ENCODE data around the gene C10orf62.
"Not testable (repeated sequence)": the region's sequence is repeated elsewhere in the genome, so short reads cannot be mapped to it uniquely, and the experiment has no call there.

C10orf62 gene

DNA sequence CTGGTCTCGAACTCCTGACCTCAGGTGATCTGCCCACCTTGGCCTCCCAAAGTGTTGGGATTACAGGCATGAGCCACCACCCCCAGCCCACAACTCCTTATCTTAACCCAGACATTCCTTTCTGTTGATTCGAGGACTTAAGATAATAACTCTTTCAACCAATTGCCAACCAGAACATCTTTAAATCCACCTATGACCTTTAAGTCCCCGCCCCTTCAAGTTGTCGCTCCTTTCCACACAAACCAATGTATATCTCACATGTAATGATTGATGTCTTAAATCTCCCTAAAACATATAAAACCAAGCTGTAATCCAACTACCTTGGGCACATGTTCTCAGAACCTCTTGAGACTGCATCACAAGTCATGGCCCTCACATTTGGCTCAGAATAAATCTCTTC is 24.7 kb upstream of the C10orf62 start:
- no peak for DNase-seq (ENCODE audit: extremely low read depth in 1 of 2, low read depth in 1 of 2)

DNA sequence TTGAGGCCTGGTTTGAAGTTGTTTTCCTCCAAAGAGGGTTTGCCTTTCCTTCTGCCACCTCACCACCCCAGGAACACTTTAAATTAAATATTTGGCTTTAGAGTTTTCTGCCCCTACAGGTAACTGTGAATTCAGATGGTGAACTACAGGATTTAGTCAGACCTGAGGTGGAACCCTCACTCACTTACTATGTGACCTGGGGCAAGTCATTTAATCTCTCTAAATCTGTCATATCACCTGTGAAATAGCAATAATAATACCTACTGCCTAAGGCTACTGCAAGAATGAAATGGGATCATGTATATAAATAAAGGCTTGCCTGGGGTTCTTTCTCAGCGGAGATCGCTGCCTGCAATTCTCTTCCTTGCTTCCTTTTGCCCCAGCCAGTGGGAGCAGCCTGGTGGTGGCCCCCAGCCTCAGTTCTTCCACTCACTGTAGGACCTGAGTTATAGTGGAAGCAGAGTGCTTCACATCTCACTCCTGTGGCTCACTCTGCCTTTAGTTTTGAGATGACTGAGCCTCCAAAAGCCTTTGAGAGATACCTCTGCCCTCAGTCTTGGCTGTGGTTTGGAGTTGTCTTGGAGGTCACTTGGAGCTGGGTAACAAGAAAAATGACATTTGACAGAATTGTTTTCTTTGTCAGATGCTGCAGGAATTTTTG is 23.1 kb upstream of the C10orf62 start:
- DNase-seq (ENCODE audit: extremely low read depth in 1 of 2, low read depth in 1 of 2): no peak

DNA sequence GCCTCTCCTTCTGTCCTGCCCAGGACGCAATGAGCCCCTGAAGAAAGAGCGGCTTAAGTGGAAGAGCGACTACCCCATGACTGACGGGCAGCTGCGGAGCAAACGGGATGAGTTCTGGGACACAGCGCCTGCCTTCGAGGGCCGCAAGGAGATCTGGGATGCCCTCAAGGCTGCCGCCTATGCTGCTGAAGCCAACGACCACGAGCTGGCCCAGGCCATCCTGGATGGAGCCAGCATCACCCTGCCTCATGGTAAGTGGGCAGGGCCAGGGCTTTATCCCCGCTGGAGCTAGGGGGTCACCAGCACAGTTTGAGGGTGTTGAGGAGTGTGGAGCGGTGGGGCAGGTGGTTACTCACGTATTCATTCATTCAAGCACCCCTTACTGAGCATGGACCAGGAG is 21.6 kb upstream of the C10orf62 start:
- no peak for DNase-seq (ENCODE audit: extremely low read depth in 1 of 2, low read depth in 1 of 2)

DNA sequence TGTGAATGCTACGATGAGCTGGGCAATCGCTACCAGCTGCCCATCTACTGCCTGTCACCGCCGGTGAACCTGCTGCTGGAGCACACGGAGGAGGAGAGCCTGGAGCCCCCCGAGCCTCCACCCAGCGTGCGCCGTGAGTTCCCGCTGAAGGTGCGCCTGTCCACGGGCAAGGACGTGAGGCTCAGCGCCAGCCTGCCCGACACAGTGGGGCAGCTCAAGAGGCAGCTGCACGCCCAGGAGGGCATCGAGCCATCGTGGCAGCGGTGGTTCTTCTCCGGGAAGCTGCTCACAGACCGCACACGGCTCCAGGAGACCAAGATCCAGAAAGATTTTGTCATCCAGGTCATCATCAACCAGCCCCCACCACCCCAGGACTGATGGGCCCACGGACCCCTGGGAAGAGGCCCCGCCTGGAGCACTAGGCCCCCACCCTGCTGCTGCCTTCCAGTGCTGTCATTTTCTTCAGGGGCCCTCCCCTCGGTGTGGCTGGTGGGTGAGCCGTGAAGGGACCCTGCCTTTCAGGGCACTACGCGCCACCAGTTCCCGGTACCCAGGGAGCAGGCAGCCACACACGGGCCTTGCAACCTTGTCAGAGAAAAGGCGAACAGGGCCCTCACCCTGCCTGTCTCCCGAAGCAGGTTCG is 19.3 kb upstream of the C10orf62 start:
- no peak for DNase-seq (ENCODE audit: extremely low read depth in 1 of 2, low read depth in 1 of 2)

DNA sequence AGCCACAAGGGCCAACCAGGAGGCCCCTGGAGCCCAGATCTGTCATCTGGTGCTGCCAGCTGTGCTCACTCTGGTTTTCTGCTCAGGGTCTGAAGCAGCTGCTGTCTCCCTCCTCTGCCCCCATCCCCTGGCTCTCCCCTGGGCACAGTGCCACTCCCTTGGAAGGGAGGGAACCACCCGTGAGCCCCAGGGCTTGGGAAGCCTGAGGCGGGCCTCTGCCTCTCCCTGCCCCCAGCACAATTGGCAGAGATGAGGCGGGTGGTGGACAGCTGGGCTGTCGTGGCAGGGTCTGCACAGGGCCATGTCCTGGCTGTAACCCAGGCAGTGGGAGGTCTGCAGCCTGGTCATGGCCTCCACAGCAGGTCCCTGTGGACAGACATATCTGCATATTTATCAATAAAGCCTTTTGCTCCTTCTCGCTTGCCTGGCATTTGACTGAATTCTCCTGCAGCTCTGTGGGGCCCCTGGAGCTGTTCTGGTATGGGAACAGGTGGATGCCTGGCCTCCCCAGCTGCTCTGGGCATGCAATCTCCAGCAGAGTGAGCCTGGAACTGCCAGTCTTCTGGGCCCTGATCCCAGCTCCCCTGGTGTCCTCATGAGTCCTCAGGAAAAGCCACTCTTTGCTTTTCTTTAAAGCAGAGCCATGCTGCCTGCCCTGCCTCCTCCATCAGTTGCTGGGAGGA is 18.6 kb upstream of the C10orf62 start:
- DNase-seq (ENCODE audit: extremely low read depth in 1 of 2, low read depth in 1 of 2): no peak

- no peak for DNase-seq (ENCODE audit: extremely low read depth in 1 of 2, low read depth in 1 of 2)
Observed at GRCh38 chr10:97571622-97572021, 17.9 kb upstream of the C10orf62 start.

- peak in 1 of 2 donors; percentile 42 for DNase-seq (ENCODE audit: extremely low read depth in 1 of 2, low read depth in 1 of 2)
Observed at GRCh38 chr10:97572214-97572989, 17.1 kb upstream of the C10orf62 start, which contains the start of gene ANKRD2. Gene ANKRD2, plus strand, starts transcription at chr10:97572779. Its CDS starts 10 bp downstream, at chr10:97572789.

DNA sequence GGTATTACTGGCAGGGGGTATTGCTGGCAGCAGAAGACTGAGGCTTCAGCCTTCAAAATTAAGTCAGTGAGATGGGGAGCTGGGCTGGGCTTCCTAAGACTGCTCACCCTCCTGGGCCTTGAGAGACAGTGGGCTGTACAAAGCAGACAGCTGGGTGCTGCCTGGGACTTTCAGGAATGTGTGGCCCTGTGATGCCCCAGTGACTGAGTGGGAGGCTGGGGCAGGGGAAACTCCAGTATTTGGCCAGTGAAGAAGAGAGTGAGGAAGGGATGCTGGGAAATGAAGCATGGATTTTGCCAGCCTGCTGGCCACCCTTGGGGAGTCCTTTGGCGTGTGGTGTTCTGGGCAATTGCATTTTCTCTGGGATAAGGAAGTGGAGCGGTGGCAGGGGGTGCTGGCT is 16.5 kb upstream of the C10orf62 start:
- DNase-seq (ENCODE audit: extremely low read depth in 1 of 2, low read depth in 1 of 2): no peak

DNA sequence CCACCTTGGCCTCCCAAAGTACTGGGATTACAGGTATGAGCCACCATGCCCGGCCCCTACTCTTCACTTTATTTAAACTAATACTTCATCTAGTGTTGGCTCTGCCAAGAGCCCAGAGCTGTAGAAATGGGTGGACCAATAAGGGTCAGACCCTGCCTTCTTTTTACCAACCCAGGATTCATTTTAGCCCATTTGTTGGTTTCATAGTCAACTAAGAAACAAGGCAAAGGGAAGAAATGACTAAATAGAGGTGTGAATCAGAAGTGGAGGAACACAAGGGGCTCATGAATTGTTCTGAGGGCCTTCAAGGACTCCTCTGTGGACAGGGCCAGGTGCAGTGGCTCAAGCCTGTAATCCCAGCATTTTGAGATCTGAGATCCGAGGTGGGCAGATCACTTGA is 15.8 kb upstream of the C10orf62 start:
- DNase-seq (ENCODE audit: extremely low read depth in 1 of 2, low read depth in 1 of 2): no peak

DNA sequence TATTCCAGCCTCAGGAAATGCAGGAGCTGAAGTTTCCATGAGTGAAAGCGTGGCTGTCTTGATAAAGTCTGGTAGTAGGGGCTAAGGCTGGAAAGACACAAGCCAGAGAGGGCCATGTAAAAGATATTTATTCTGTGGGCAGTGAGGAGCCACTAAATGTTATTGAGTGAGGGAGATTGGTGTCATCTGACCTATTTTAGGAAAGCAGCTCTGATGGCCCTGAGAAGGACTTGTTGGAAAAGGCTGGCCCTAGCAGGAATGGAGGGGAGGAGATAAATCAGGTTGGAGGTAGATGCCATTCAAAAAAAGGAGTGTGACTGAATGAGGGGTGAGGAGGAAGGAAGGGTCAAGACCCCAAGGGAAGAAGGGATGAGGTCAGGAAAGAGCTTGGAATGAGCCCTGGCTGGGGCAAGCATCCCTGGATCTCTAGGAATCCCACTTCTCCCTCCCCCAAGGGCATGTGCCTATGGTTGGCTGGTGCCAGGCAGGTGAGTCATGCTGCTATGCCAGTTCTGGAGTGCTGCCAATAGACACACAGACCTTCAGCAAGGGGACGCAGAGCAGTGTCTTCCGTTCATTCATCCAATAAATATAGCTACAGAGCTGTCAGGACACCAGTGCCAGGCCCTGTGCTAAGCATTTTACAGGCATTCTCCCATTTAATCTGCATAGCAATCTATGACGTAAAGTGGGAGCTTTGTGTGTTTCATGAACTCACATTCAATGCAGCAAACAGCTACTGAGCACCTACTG is 15.0 kb upstream of the C10orf62 start:
- DNase-seq (ENCODE audit: extremely low read depth in 1 of 2, low read depth in 1 of 2): no peak

DNA sequence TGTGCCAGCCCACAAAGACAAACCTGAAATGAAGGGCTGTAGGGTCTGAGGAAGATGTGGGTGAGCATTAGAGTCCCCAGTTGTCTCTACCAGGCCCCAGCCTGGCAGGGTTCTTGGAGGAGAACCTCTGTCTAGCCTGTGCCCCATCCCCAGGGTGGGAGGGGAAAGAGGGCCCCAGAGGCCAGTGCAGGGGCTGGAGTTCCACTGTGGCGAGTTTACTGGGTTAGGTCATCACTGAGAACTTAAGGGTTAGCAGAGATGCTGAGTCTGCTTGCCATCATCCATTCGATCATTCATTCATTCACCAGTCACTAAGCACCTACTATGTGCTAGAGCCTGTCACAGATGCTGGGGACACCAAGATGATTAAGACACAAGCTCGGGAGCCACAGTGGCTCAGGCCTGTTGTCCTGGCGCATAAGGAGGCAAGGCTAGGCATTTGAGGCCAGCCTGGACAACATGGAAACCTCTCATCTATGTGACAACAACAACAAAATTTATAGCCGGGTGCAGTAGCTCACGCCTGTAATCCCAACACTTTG is 14.3 kb upstream of the C10orf62 start:
- no peak for DNase-seq (ENCODE audit: extremely low read depth in 1 of 2, low read depth in 1 of 2)

DNA sequence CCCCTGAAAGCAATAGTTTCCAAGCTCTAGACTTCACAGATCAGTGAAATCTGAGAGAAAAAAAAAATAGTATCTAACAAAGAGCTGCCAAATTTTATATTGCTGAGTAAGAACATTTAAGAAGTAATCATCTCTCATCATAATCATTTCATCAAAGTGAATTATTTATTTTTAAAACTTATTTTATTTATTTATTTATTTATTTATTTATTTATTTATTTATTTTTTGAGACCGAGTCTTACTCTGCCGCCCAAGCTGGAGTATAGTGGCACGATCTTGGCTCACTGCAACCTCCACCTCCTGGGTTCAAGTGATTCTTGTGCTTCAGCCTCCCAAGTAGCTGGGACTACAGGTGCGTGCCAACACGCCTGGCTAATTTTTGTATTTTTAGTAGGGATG is 13.0 kb upstream of the C10orf62 start:
- DNase-seq (ENCODE audit: extremely low read depth in 1 of 2, low read depth in 1 of 2): not testable (repeated sequence)

DNA sequence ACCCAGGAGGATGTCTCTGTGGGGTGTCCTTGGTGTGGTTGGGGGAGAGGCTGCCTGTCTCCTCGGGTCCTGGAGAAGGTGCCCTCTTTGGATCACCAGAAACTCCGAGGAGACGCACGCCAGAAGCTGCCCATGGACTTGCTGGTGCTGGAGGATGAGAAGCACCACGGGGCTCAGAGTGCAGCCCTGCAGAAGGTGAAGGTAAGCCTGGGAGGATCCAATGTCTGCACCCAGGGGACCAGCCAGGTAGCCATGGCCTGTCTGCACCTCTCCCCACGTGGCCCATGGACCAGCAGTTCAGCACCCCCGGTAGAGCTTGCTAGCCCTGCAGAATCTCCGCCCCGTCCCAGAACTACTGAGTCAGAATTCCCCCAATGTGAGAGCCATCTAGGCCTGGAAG is 11.8 kb upstream of the C10orf62 start:
- DNase-seq (ENCODE audit: extremely low read depth in 1 of 2, low read depth in 1 of 2): no peak

- DNase-seq (ENCODE audit: extremely low read depth in 1 of 2, low read depth in 1 of 2): no peak
Observed at GRCh38 chr10:97578171-97578844, 11.2 kb upstream of the C10orf62 start.

GRCh38 chr10:97580421-97581367 is 8.8 kb upstream of the C10orf62 start:
- DNase-seq (ENCODE audit: extremely low read depth in 1 of 2, low read depth in 1 of 2): no peak

DNA sequence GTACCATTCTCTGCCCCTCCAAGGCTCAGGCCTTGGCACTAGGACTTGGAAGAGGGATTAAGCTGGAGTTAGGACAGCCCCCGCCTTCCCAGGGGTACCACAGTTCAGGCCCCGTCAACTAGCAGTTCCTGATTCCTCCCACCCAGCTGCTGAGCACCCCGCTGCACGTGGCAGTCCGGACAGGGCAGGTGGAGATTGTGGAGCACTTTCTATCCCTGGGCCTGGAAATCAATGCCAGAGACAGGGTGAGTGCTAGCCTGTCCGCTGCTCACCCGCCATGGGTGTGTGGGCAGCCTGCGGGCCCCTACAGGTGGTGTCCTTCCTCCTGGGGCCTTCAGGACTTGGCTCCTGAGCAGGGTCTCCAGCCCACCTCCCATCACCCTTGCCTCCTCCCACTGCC is 7.4 kb upstream of the C10orf62 start:
- no peak for DNase-seq (ENCODE audit: extremely low read depth in 1 of 2, low read depth in 1 of 2)

- DNase-seq (ENCODE audit: extremely low read depth in 1 of 2, low read depth in 1 of 2): no peak
Observed at GRCh38 chr10:97583476-97583875, 6.0 kb upstream of the C10orf62 start.

- no peak for DNase-seq (ENCODE audit: extremely low read depth in 1 of 2, low read depth in 1 of 2)
Observed at GRCh38 chr10:97584060-97584797, 5.3 kb upstream of the C10orf62 start, which contains the start of gene HOGA1. Gene HOGA1, plus strand, starts transcription at chr10:97584389. Its CDS starts 315 bp downstream, at chr10:97584704.
